PC-9 (cell line): ENCODE data around the gene SORCS2. TPM values are rescaled to one million over a fixed set of nuclear protein-coding genes. Genes with fewer than 3 reads are reported as not detected.

Source experiments
- BruUV-seq: library from RNA; stranded (reverse); fragments of 400-500 nt; replicated peaks from 2 replicates; lab custom pipeline; 2021; lab: Mats Ljungman, UMichigan
- CTCF ChIA-PET: fragments of 300-600 bp; sonication (Branson Sonifier 250); formaldehyde crosslinking; loops from one replicate; lab custom pipeline; 2022; ENCODE audit warnings: antibody characterized with exemption; lab: Charles Lee
- POLR2A ChIA-PET: fragments of 300-600 bp; sonication (Branson Sonifier 250); formaldehyde crosslinking; loops from one replicate; lab custom pipeline; 2022; ENCODE audit warnings: antibody characterized with exemption; ENCODE audit not compliant: unreplicated experiment; lab: Charles Lee
- DNase-seq, 2 experiments: peaks; one replicate each; pipeline versions ENCODE4 v3.0.0 to v3.0.0-alpha.2; 2015 to 2022; ENCODE audit warnings: mixed read lengths in 1 of 2
- H2AFZ ChIP-seq: fragments of 200-600 bp; sonication (generic); 2 replicates; pipeline ENCODE4 v1.8.1; 2017; ENCODE audit warnings: antibody characterized with exemption
- H3F3A ChIP-seq: fragments of 200-600 bp; sonication (generic); 2 replicates; pipeline ENCODE4 v1.8.1; 2017; ENCODE audit warnings: antibody characterized with exemption, mild to moderate bottlenecking, low read depth; ENCODE audit not compliant: insufficient read depth
- H3K27ac ChIP-seq: fragments of 200-600 bp; sonication (generic); 2 replicates; pipeline ENCODE4 v1.6.1; 2016; ENCODE audit warnings: mixed run types
- H3K27me3 ChIP-seq: fragments of 200-600 bp; sonication (generic); 2 replicates; pipeline ENCODE4 v1.6.1; 2016; ENCODE audit warnings: low read depth, mixed run types; ENCODE audit not compliant: insufficient read depth
- H3K36me3 ChIP-seq: fragments of 200-600 bp; sonication (generic); 2 replicates; pipeline ENCODE4 v1.6.1; 2016; ENCODE audit warnings: low read depth, mixed run types
- H3K4me1 ChIP-seq: fragments of 200-600 bp; sonication (generic); replicated peaks from 2 replicates; pipeline ENCODE4 v1.6.1; 2016; ENCODE audit warnings: mixed run types; ENCODE audit not compliant: insufficient read depth
- H3K4me2 ChIP-seq: fragments of 200-600 bp; sonication (generic); 2 replicates; pipeline ENCODE4 v1.6.1; 2017; ENCODE audit warnings: mixed run types
- H3K4me3 ChIP-seq: fragments of 200-600 bp; sonication (generic); 2 replicates; pipeline ENCODE4 v1.6.1; 2016; ENCODE audit warnings: mixed run types
- H3K79me2 ChIP-seq: fragments of 200-600 bp; sonication (generic); 2 replicates; pipeline ENCODE4 v1.6.1; 2017; ENCODE audit warnings: low read depth, mixed run types
- H3K9me2 ChIP-seq: fragments of 200-600 bp; sonication (generic); 2 replicates; pipeline ENCODE4 v1.8.1; 2017; ENCODE audit warnings: mild to moderate bottlenecking; ENCODE audit not compliant: insufficient read depth
- H3K9me3 ChIP-seq: fragments of 200-600 bp; sonication (generic); 2 replicates; pipeline ENCODE4 v1.8.1; 2016; ENCODE audit warnings: low read depth; ENCODE audit not compliant: insufficient read depth
- H4K20me1 ChIP-seq: fragments of 200-600 bp; sonication (generic); 2 replicates; pipeline ENCODE4 v1.8.1; 2017; ENCODE audit not compliant: insufficient read depth
- CTCF ChIP-seq: fragments of 200-600 bp; sonication (generic); conservative IDR thresholded peaks from 2 replicates; pipeline ENCODE4 v1.6.1; 2017; ENCODE audit warnings: mixed run types, antibody characterized with exemption, mild to moderate bottlenecking, moderate library complexity
- EZH2 ChIP-seq: fragments of 200-600 bp; sonication (generic); IDR thresholded peaks from 2 replicates; pipeline ENCODE4 v1.8.0; 2017; ENCODE audit warnings: antibody characterized with exemption, low read depth
- intact Hi-C: fragments of 100-400 bp; cut with micrococcal nuclease; formaldehyde crosslinking; loops from one replicate; pipeline ENCODE4 v1.10.0; 2022; ENCODE audit not compliant: unreplicated experiment
- total RNA-seq: library from RNA; stranded (reverse); gene quantifications from 2 replicates; pipeline ENCODE4 v1.2.3, GENCODE V29; 2021

SORCS2 gene
- total RNA-seq, 1 experiment from 2014 or later, result 25.8 TPM

GRCh38 chr4:7344636-7345155, 152.4 kb downstream of the SORCS2 start:
- Histone ChIP-seq H3K27ac (no peak overlapping the region), H4K20me1 (no peaks in the 10 kb centered on the region), H3F3A (no peaks in the 10 kb centered on the region), H3K4me1 (no peaks in the 10 kb centered on the region), H3K36me3 (no peaks in the 10 kb centered on the region), H3K4me2 (no peak overlapping the region), H3K4me3 (no peak overlapping the region), H3K79me2 (no peaks in the 10 kb centered on the region), H3K9me2 (no peaks in the 10 kb centered on the region), H3K27me3 (no peaks in the 10 kb centered on the region), H3K9me3 (no peaks in the 10 kb centered on the region), H2AFZ (no peak overlapping the region)
- intact Hi-C loops, result no loop called here
- BruUV-seq, result no TSS peak
- no peak for TF ChIP-seq EZH2
- no peak for TF ChIP-seq CTCF
- ChIA-PET POLR2A (no interaction called here), CTCF (no interaction called here)
- no peak for DNase-seq

GRCh38 chr4:7347981-7348380, 155.6 kb downstream of the SORCS2 start:
- intact Hi-C loops, result no loop called here
- Histone ChIP-seq H3K36me3 (no peaks in the 10 kb centered on the region), H3K4me1 (no peaks in the 10 kb centered on the region), H3K27ac (no peak overlapping the region), H3K27me3 (no peaks in the 10 kb centered on the region), H3K4me3 (no peak overlapping the region), H4K20me1 (no peaks in the 10 kb centered on the region), H3K9me3 (no peaks in the 10 kb centered on the region), H3K4me2 (no peak overlapping the region), H3F3A (no peaks in the 10 kb centered on the region), H3K79me2 (no peaks in the 10 kb centered on the region), H3K9me2 (no peaks in the 10 kb centered on the region), H2AFZ (no peak overlapping the region)
- no peak for DNase-seq
- no TSS peak for BruUV-seq
- ChIA-PET POLR2A (no interaction called here), CTCF (no interaction called here)
- TF ChIP-seq CTCF (no peak), EZH2 (no peak)

- no peaks in the 10 kb centered on the region for H3K27me3 ChIP-seq
- H4K20me1 ChIP-seq, result no peaks in the 10 kb centered on the region
- no peaks in the 10 kb centered on the region for H3K36me3 ChIP-seq
- H3F3A ChIP-seq, result no peaks in the 10 kb centered on the region
- H3K4me2 ChIP-seq, result no peak overlapping the region
- TF ChIP-seq EZH2 (no peak), CTCF (no peak)
- no TSS peak for BruUV-seq
- ChIA-PET CTCF (interaction anchor here (0.7 kb wide), 1 partner anchor 611 kb away, joined by 3 read pairs; no protein-coding TSS in a partner anchor), POLR2A (no interaction called here)
- no peaks in the 10 kb centered on the region for H3K79me2 ChIP-seq
- H3K9me2 ChIP-seq, result no peaks in the 10 kb centered on the region
- H3K27ac ChIP-seq, result no peak overlapping the region
- no peak for DNase-seq
- intact Hi-C loops, result no loop called here
- H3K4me1 ChIP-seq, result no peaks in the 10 kb centered on the region
- H2AFZ ChIP-seq, result no peak overlapping the region
- no peaks in the 10 kb centered on the region for H3K9me3 ChIP-seq
- no peak overlapping the region for H3K4me3 ChIP-seq
Observed at GRCh38 chr4:7348946-7349900, 156.9 kb downstream of the SORCS2 start.
